Activated naive CD8-positive, alpha-beta T cell treated with anti-CD3 and anti-CD28 coated beads, Interleukin-2, amount 10 ng/mL, durations not matched to agents 7 days and 5 days (primary cell): ENCODE data around the gene SLC16A13. TPM values are rescaled to one million over a fixed set of nuclear protein-coding genes. Genes with fewer than 3 reads are reported as not detected.
A peak's percentile ranks its signal among the peaks of the same experiment; 100 is the strongest.

ENCODE experiments used
- ATAC-seq: fragments of 150-1000 bp; cut with Tn5 transposase; one replicate; pipeline ENCODE4 v1.10.0; 2021; ENCODE audit warnings: low read depth, moderate library complexity
- POLR2A ChIA-PET: fragments of 350-600 bp; sonication (Branson Sonifier 250); formaldehyde crosslinking; loops from one replicate; lab custom pipeline; 2021; ENCODE audit warnings: antibody characterized with exemption; lab: Charles Lee
- DNase-seq: peaks from one replicate; pipeline ENCODE4 v3.0.0; 2021
- H3K27ac Mint-ChIP-seq: one replicate; pipeline ENCODE4 v1.8.0; 2022; ENCODE audit warnings: mild to moderate bottlenecking, mixed read lengths
- H3K27me3 Mint-ChIP-seq: one replicate; pipeline ENCODE4 v1.8.0; 2022; ENCODE audit warnings: mild to moderate bottlenecking, moderate library complexity, mixed read lengths
- H3K36me3 Mint-ChIP-seq: one replicate; pipeline ENCODE4 v1.8.0; 2021; ENCODE audit warnings: mild to moderate bottlenecking, mixed read lengths
- H3K4me1 Mint-ChIP-seq: one replicate; pipeline ENCODE4 v1.8.0; 2021; ENCODE audit warnings: mixed read lengths
- H3K4me3 Mint-ChIP-seq: one replicate; pipeline ENCODE4 v1.8.0; 2022; ENCODE audit warnings: mild to moderate bottlenecking, moderate library complexity, mixed read lengths
- H3K9me3 Mint-ChIP-seq: one replicate; pipeline ENCODE4 v1.8.0; 2021; ENCODE audit warnings: mixed read lengths
- total RNA-seq, 2 experiments: library from RNA; stranded (reverse); gene quantifications; one replicate each; pipeline ENCODE4 v1.2.3, GENCODE V29; 2021

The SLC16A13 gene
- total RNA-seq, 2 experiments from 2014 or later: 15.8 to 16.0 TPM

- Mint-ChIP-seq H3K4me3 (no peak overlapping the region), H3K36me3 (peaks cover 16% of the 10 kb centered on the region), H3K27ac (no peak overlapping the region), H3K27me3 (no peaks in the 10 kb centered on the region), H3K9me3 (no peaks in the 10 kb centered on the region), H3K4me1 (peaks cover 12% of the 10 kb centered on the region)
- DNase-seq (no peak), ATAC-seq (no peak)
- POLR2A ChIA-PET: no interaction called here
These were observed 33.3 kb upstream of the SLC16A13 start for GRCh38 chr17:7002288-7003047.

GRCh38 chr17:7003745-7004144 lies 32.1 kb upstream of the SLC16A13 start:
- Mint-ChIP-seq H3K9me3 (no peaks in the 10 kb centered on the region), H3K36me3 (peaks cover 11% of the 10 kb centered on the region), H3K4me3 (no peak overlapping the region), H3K27ac (no peak overlapping the region), H3K4me1 (peaks cover 12% of the 10 kb centered on the region), H3K27me3 (no peaks in the 10 kb centered on the region)
- ATAC-seq (no peak), DNase-seq (no peak)
- POLR2A ChIA-PET: interaction anchor here (1.0 to 2.3 kb wide), 3 partner anchors 12 to 32 kb away, joined by 4 to 8 read pairs (median 7); partner anchors contain the start of gene SLC16A13

GRCh38 chr17:7004398-7005253 lies 31.2 kb upstream of the SLC16A13 start:
- peak; percentile 95 for ATAC-seq
- Mint-ChIP-seq H3K36me3 (peaks cover 12% of the 10 kb centered on the region), H3K27me3 (no peaks in the 10 kb centered on the region), H3K4me3 (no peak overlapping the region), H3K27ac (peak overlapping the region; percentile 39), H3K4me1 (peaks cover 16% of the 10 kb centered on the region), H3K9me3 (no peaks in the 10 kb centered on the region)
- POLR2A ChIA-PET: interaction anchor here (0.6 to 2.3 kb wide), 7 partner anchors 11 to 90 kb away, joined by 3 to 8 read pairs (median 4); partner anchors contain the start of gene SLC16A13
- peak; percentile 49 for DNase-seq

GRCh38 chr17:7005716-7006115 lies 30.1 kb upstream of the SLC16A13 start:
- POLR2A ChIA-PET: interaction anchor here (0.6 to 1.2 kb wide), 3 partner anchors 29 to 91 kb away, joined by 3 to 6 read pairs (median 4); no protein-coding TSS in a partner anchor
- DNase-seq (no peak), ATAC-seq (no peak)
- Mint-ChIP-seq H3K27ac (no peak overlapping the region), H3K36me3 (peaks cover 10% of the 10 kb centered on the region), H3K9me3 (no peaks in the 10 kb centered on the region), H3K4me1 (peaks cover 23% of the 10 kb centered on the region), H3K4me3 (no peak overlapping the region), H3K27me3 (no peaks in the 10 kb centered on the region)

- Mint-ChIP-seq H3K36me3 (peaks cover 5% of the 10 kb centered on the region), H3K4me1 (peaks cover 26% of the 10 kb centered on the region), H3K27me3 (no peaks in the 10 kb centered on the region), H3K4me3 (no peak overlapping the region), H3K9me3 (no peaks in the 10 kb centered on the region), H3K27ac (no peak overlapping the region)
- no peak for ATAC-seq
- POLR2A ChIA-PET: interaction anchor here (1.2 kb wide), 2 partner anchors 28 to 93 kb away, joined by 3 to 6 read pairs; no protein-coding TSS in a partner anchor
- DNase-seq: no peak
These were observed 28.7 kb upstream of the SLC16A13 start for GRCh38 chr17:7007143-7007542.

GRCh38 chr17:7010523-7010922 lies 25.3 kb upstream of the SLC16A13 start:
- ATAC-seq (no peak), DNase-seq (no peak)
- H3K9me3 Mint-ChIP-seq: no peaks in the 10 kb centered on the region
- H3K4me3 Mint-ChIP-seq: peak overlapping the region; percentile 96
- H3K27ac Mint-ChIP-seq: no peak overlapping the region
- no peaks in the 10 kb centered on the region for H3K27me3 Mint-ChIP-seq
- peaks cover 34% of the 10 kb centered on the region for H3K4me1 Mint-ChIP-seq
- POLR2A ChIA-PET: interaction anchor here (1.9 to 3.4 kb wide), 2 partner anchors 12 to 25 kb away, joined by 4 to 21 read pairs; partner anchors contain the start of genes BCL6B and SLC16A13
- H3K36me3 Mint-ChIP-seq: peaks cover 13% of the 10 kb centered on the region

- peak overlapping the region; percentile 96 for H3K4me3 Mint-ChIP-seq
- no peaks in the 10 kb centered on the region for H3K27me3 Mint-ChIP-seq
- H3K9me3 Mint-ChIP-seq: no peaks in the 10 kb centered on the region
- peak overlapping the region; percentile 99 for H3K27ac Mint-ChIP-seq
- peaks cover 43% of the 10 kb centered on the region for H3K4me1 Mint-ChIP-seq
- H3K36me3 Mint-ChIP-seq: peaks cover 13% of the 10 kb centered on the region
- DNase-seq (no peak), ATAC-seq (no peak)
- POLR2A ChIA-PET: interaction anchor here (0.7 to 3.4 kb wide), 2 partner anchors 11 to 15 kb away, joined by 4 to 21 read pairs; partner anchors contain the start of gene BCL6B
These were observed 24.4 kb upstream of the SLC16A13 start for GRCh38 chr17:7011415-7011814.

- H3K27ac Mint-ChIP-seq: peak overlapping the region; percentile 99
- H3K36me3 Mint-ChIP-seq: peaks cover 13% of the 10 kb centered on the region
- no peaks in the 10 kb centered on the region for H3K27me3 Mint-ChIP-seq
- no peaks in the 10 kb centered on the region for H3K9me3 Mint-ChIP-seq
- POLR2A ChIA-PET: interaction anchor here (0.7 to 3.4 kb wide), 5 partner anchors 11 to 232 kb away, joined by 3 to 21 read pairs (median 4); partner anchors contain the start of genes BCL6B and SLC16A13
- peak overlapping the region; percentile 96 for H3K4me3 Mint-ChIP-seq
- DNase-seq (no peak), ATAC-seq (no peak)
- peaks cover 47% of the 10 kb centered on the region for H3K4me1 Mint-ChIP-seq
These were observed 23.9 kb upstream of the SLC16A13 start for GRCh38 chr17:7011942-7012254.

GRCh38 chr17:7014261-7014994 lies 21.4 kb upstream of the SLC16A13 start:
- POLR2A ChIA-PET: interaction anchor here (1.0 to 4.4 kb wide), 9 partner anchors 8 to 27 kb away, joined by 3 to 41 read pairs (median 8); partner anchors contain the start of genes BCL6B and SLC16A13
- H3K4me3 Mint-ChIP-seq: peak overlapping the region; percentile 96

GRCh38 chr17:7014995-7015958 lies 20.5 kb upstream of the SLC16A13 start:
- ATAC-seq: peak; percentile 13
- DNase-seq: peak; percentile 75
- Mint-ChIP-seq H3K9me3 (no peaks in the 10 kb centered on the region), H3K36me3 (peaks cover 12% of the 10 kb centered on the region), H3K4me1 (peaks cover 56% of the 10 kb centered on the region), H3K4me3 (peak overlapping the region; percentile 93), H3K27ac (peak overlapping the region; percentile 97), H3K27me3 (no peaks in the 10 kb centered on the region)
- POLR2A ChIA-PET: interaction anchor here (0.6 to 4.4 kb wide), 8 partner anchors 8 to 374 kb away, joined by 3 to 41 read pairs (median 6); partner anchors contain the start of genes BCL6B and SLC16A13

More at GRCh38 chr17:7014261-7014994, 21.4 kb upstream of the SLC16A13 start:
- Mint-ChIP-seq H3K4me1 (peaks cover 60% of the 10 kb centered on the region), H3K36me3 (peaks cover 15% of the 10 kb centered on the region), H3K9me3 (no peaks in the 10 kb centered on the region), H3K27ac (peak overlapping the region; percentile 99), H3K27me3 (no peaks in the 10 kb centered on the region)
- peak; percentile 87 for ATAC-seq
- peak; percentile 98 for DNase-seq

GRCh38 chr17:7016418-7016817 lies 19.4 kb upstream of the SLC16A13 start:
- H3K36me3 Mint-ChIP-seq: peaks cover 12% of the 10 kb centered on the region
- H3K9me3 Mint-ChIP-seq: no peaks in the 10 kb centered on the region
- ATAC-seq (no peak), DNase-seq (no peak)
- no peaks in the 10 kb centered on the region for H3K27me3 Mint-ChIP-seq
- H3K4me3 Mint-ChIP-seq: peak overlapping the region; percentile 93
- H3K4me1 Mint-ChIP-seq: peaks cover 55% of the 10 kb centered on the region
- POLR2A ChIA-PET: interaction anchor here (1.8 to 4.4 kb wide), 2 partner anchors 12 to 20 kb away, joined by 8 to 41 read pairs; partner anchors contain the start of gene SLC16A13
- peak overlapping the region; percentile 97 for H3K27ac Mint-ChIP-seq
